Testis (tissue), 3 donors: ENCODE data around the gene CLK2. TPM values are rescaled to one million over a fixed set of nuclear protein-coding genes. Genes with fewer than 3 reads are reported as not detected.

Source experiments
- DNase-seq: peaks from one replicate; pipeline ENCODE4 v3.0.0-alpha.2; 2019
- H3K27ac ChIP-seq, 2 donors: fragments of 200-600 bp; sonication (generic); one replicate each; pipeline ENCODE4 v1.5.1; 2019
- H3K27me3 ChIP-seq: fragments of 200-600 bp; sonication (generic); one replicate; pipeline ENCODE4 v1.5.1; 2019
- H3K36me3 ChIP-seq: fragments of 200-600 bp; sonication (generic); one replicate; pipeline ENCODE4 v1.5.1; 2017; ENCODE audit warnings: low read depth; ENCODE audit errors: missing control alignments
- H3K4me1 ChIP-seq: fragments of 200-600 bp; sonication (generic); one replicate; pipeline ENCODE4 v1.5.1; 2019
- H3K4me3 ChIP-seq, 2 donors: fragments of 200-600 bp; sonication (generic); one replicate each; pipeline ENCODE4 v1.5.1; 2017 to 2019
- H3K9me3 ChIP-seq: fragments of 200-600 bp; sonication (generic); one replicate; pipeline ENCODE4 v1.5.1; 2017
- POLR2A ChIP-seq: fragments of 450-650 bp; IDR thresholded peaks from one replicate; pipeline ENCODE4 v1.6.1; 2017; ENCODE audit warnings: antibody characterized with exemption, mild to moderate bottlenecking, moderate library complexity
- WGBS, 2 donors: methylation state at CpG; one replicate each; pipeline ENCODE4 v1.1.5; 2018; 5-methylcytosine and 5-hydroxymethylcytosine counted together
- intact Hi-C: fragments of 100-400 bp; cut with DNase I; formaldehyde crosslinking; loops from one replicate; pipeline ENCODE4 v1.15.1; 2023; ENCODE audit warnings: low total_unique reads
- polyA plus RNA-seq: library from polyadenylated mRNA; stranded (reverse); fragments of 350-450 nt; fragmentation: Illumina TruSeq; extraction: RNeasy Lipid Tissue Mini Kit (QIAGEN cat#74804); gene quantifications from one replicate; pipeline ENCODE4 v1.2.3, GENCODE V29; 2014; ENCODE audit warnings: low read depth, low replicate concordance; ENCODE audit not compliant: insufficient read depth
- total RNA-seq, 2 donors: library from RNA; depleted of rRNA; stranded (reverse); fragments of >200 nt; gene quantifications; one replicate each; pipeline ENCODE4 v1.2.3, GENCODE V29; 2016
- TF ChIP-seq, protein P1 (sequence below), 3 experiments: fragments of 450-650 bp in 2 of 3; fragments of 200-600 bp in 1 of 3; sonication (generic) in 1 of 3; IDR thresholded peaks; one replicate each; pipeline ENCODE4 v1.5.1; 2016 to 2019; ENCODE audit warnings: antibody characterized with exemption in 3 of 3, mild to moderate bottlenecking in 2 of 3, moderate library complexity in 1 of 3

The CLK2 gene
- total and polyA plus RNA-seq, 3 donors from 2014 or later, result 37.0 to 54.1 (median 52.8) TPM

DNA sequence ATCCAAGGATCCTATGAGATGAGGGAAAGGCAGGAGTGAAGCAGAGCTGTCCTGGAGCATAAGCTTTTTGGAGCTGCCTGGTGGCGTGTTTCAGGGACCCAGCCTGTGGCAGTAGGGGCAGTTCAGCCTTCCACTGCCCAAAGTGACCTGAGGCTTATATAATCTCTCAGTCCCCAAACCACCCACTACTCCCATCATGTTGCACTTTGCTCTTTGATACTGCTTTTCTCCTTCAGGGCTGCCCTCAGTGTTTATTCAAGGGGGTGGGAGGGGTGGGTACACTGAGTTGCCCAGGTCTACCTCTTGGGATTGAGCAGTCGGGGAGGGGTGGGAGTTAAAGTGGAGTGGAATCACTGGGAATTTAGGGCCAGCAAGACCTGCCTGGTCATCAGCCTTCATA is 13.2 kb upstream of the CLK2 start:
- intact Hi-C loops, result no loop called here
- Histone ChIP-seq H3K36me3 (no peaks in the 10 kb centered on the region), H3K27me3 (no peaks in the 10 kb centered on the region), H3K4me1 (no peaks in the 10 kb centered on the region), H3K9me3 (no peaks in the 10 kb centered on the region), H3K4me3 (no peak overlapping the region), H3K27ac (no peak overlapping the region)
- DNase-seq, result no peak
- 92 to 95% methylated on average over 2 of the region's 2 CpGs for WGBS, 2 donors
- TF ChIP-seq, protein P1, sequence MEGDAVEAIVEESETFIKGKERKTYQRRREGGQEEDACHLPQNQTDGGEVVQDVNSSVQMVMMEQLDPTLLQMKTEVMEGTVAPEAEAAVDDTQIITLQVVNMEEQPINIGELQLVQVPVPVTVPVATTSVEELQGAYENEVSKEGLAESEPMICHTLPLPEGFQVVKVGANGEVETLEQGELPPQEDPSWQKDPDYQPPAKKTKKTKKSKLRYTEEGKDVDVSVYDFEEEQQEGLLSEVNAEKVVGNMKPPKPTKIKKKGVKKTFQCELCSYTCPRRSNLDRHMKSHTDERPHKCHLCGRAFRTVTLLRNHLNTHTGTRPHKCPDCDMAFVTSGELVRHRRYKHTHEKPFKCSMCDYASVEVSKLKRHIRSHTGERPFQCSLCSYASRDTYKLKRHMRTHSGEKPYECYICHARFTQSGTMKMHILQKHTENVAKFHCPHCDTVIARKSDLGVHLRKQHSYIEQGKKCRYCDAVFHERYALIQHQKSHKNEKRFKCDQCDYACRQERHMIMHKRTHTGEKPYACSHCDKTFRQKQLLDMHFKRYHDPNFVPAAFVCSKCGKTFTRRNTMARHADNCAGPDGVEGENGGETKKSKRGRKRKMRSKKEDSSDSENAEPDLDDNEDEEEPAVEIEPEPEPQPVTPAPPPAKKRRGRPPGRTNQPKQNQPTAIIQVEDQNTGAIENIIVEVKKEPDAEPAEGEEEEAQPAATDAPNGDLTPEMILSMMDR (IDR thresholded peaks at IDR 0.05), result no peak
- TF ChIP-seq POLR2A, result no peak

DNA sequence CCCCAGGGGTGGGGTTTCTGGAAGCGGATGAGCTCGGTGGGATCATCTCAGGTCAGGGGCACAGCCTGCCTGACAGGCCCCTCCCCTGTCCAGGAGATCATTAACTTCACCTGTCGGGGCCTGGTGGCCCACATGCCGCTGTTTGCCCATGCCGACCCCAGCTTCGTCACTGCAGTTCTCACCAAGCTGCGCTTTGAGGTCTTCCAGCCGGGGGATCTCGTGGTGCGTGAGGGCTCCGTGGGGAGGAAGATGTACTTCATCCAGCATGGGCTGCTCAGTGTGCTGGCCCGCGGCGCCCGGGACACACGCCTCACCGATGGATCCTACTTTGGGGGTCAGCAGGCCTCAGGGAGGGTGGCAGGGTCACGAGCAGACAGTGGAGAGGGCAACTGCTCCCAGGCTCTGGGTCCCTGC is 12.3 kb upstream of the CLK2 start:
- DNase-seq, result no peak
- Histone ChIP-seq H3K36me3 (no peaks in the 10 kb centered on the region), H3K9me3 (no peaks in the 10 kb centered on the region), H3K4me3 (no peak overlapping the region), H3K27me3 (no peaks in the 10 kb centered on the region), H3K27ac (no peak overlapping the region), H3K4me1 (no peaks in the 10 kb centered on the region)
- WGBS, 2 donors, result 92% methylated on average over 2 to 17 of the region's 18 CpGs
- no peak for TF ChIP-seq POLR2A
- TF ChIP-seq, protein P1 (IDR thresholded peaks at IDR 0.05), result no peak
- intact Hi-C loops, result no loop called here

DNA sequence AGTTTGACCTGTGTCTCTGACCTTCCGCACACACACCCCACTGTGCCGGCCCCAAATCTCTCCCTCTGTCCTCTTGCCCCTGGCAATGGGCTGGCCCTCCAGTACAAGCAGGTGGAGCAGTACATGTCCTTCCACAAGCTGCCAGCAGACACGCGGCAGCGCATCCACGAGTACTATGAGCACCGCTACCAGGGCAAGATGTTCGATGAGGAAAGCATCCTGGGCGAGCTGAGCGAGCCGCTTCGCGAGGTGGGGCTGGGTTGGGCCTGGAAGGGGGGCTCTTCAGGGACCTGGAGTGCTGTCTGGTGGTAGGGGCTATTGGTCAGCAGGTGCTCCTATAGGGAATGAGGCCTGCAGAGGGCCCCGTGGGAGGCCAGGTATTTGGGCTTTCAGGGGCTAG is 11.8 kb upstream of the CLK2 start:
- no peaks in the 10 kb centered on the region for H3K4me1 ChIP-seq
- H3K36me3 ChIP-seq, result no peaks in the 10 kb centered on the region
- no peak overlapping the region for H3K27ac ChIP-seq
- no peak for TF ChIP-seq POLR2A
- TF ChIP-seq, protein P1 (IDR thresholded peaks at IDR 0.05), result no peak
- no peaks in the 10 kb centered on the region for H3K27me3 ChIP-seq
- WGBS, 2 donors, result 93 to 96% methylated on average over 9 to 14 of the region's 14 CpGs
- DNase-seq, result no peak
- intact Hi-C loops, result no loop called here
- H3K4me3 ChIP-seq, result no peak overlapping the region
- H3K9me3 ChIP-seq, result no peaks in the 10 kb centered on the region

DNA sequence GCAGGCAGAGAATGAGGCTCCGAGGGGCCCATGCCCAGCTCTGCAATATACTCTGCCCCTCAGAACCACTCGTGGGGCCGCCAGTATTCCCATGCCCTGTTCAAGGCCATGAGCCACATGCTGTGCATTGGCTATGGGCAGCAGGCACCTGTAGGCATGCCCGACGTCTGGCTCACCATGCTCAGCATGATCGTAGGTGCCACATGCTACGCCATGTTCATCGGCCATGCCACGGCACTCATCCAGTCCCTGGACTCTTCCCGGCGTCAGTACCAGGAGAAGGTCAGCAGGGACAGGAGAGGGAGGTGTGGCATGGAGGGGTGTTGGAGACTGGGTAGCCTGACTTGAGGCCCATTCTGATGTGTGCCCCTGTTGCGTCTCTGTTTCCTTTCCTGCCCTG is 11.2 kb upstream of the CLK2 start:
- H3K4me3 ChIP-seq, result no peak overlapping the region
- intact Hi-C loops, result no loop called here
- no peaks in the 10 kb centered on the region for H3K27me3 ChIP-seq
- DNase-seq, result no peak
- WGBS, 2 donors, result 91 to 100% methylated on average over 2 to 12 of the region's 12 CpGs
- no peaks in the 10 kb centered on the region for H3K4me1 ChIP-seq
- no peaks in the 10 kb centered on the region for H3K36me3 ChIP-seq
- TF ChIP-seq, protein P1 (IDR thresholded peaks at IDR 0.05), result no peak
- no peak for TF ChIP-seq POLR2A
- H3K27ac ChIP-seq, result no peak overlapping the region
- H3K9me3 ChIP-seq, result no peaks in the 10 kb centered on the region

DNA sequence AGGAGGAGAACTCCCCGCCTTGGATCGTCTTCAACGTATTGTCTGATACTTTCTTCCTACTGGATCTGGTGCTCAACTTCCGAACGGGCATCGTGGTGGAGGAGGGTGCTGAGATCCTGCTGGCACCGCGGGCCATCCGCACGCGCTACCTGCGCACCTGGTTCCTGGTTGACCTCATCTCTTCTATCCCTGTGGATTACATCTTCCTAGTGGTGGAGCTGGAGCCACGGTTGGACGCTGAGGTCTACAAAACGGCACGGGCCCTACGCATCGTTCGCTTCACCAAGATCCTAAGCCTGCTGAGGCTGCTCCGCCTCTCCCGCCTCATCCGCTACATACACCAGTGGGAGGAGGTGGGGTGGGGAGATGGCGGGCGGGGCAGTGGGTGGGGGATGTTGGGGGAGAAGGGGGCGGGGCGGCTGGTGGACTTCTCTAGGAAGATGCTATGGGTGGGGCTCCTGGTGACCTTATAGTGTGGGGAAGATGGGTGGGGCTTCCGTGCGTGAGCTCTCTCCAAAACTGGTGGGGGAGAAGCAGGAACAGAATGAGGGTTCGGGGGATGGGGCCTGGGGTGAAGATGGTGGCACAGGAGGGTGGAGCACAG is 9.3 kb upstream of the CLK2 start:
- peaks cover 8% of the 10 kb centered on the region for H3K4me1 ChIP-seq
- intact Hi-C loops, result no loop called here
- H3K27me3 ChIP-seq, result no peaks in the 10 kb centered on the region
- no peaks in the 10 kb centered on the region for H3K36me3 ChIP-seq
- no peak overlapping the region for H3K4me3 ChIP-seq
- DNase-seq, result no peak
- H3K27ac ChIP-seq, result no peak overlapping the region
- 70 to 84% methylated on average over 29 of the region's 29 CpGs for WGBS, 2 donors
- no peak for TF ChIP-seq POLR2A
- TF ChIP-seq, protein P1 (IDR thresholded peaks at IDR 0.05), result no peak
- no peaks in the 10 kb centered on the region for H3K9me3 ChIP-seq
